Adrenal gland (tissue), 5 donors: ENCODE measurements around the gene AGAP1.

Experiments used
- POLR2A ChIP-seq, 2 donors: fragments of 450-650 bp; IDR thresholded peaks; one replicate each; pipeline ENCODE4 v1.6.1; 2017; ENCODE audit warnings: antibody characterized with exemption in 2 of 2, mild to moderate bottlenecking in 2 of 2, moderate library complexity in 1 of 2
- TF ChIP-seq, protein P1 (sequence below), 6 experiments: fragments of 450-650 bp in 4 of 6; fragments of 200-600 bp in 2 of 6; sonication (generic) in 1 of 6; IDR thresholded peaks; 1 replicate in 5 of 6; 2 replicates in 1 of 6; pipeline versions ENCODE4 v1.5.1 to v1.8.0; 2016 to 2021; ENCODE audit warnings: antibody characterized with exemption in 6 of 6, mild to moderate bottlenecking in 2 of 6, moderate library complexity in 1 of 6
- donor health status: DM: no; HTN: no; CAD: no.

DNA sequence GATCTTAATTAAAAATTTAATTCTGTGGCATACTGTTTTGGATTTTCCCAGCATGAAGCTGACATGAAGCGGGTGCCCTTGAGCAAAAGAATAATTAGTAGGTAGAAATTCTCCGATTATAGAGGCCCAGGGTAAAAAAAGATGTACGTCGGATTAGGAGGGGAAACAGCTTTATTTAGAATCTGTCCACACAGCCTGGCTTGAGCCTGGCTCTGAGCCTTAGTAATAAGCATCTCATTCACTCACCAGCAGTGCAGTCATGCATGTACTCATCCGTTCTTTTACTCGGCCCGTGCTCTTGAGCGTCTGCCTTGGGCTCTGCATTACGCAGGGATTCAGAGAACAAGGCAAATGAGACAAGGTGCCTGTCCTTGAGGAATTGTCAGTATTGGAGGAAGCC lies 219.3 kb downstream of the AGAP1 start:
- no peak for TF ChIP-seq POLR2A (IDR thresholded peaks at IDR 0.05)
- TF ChIP-seq, protein P1, sequence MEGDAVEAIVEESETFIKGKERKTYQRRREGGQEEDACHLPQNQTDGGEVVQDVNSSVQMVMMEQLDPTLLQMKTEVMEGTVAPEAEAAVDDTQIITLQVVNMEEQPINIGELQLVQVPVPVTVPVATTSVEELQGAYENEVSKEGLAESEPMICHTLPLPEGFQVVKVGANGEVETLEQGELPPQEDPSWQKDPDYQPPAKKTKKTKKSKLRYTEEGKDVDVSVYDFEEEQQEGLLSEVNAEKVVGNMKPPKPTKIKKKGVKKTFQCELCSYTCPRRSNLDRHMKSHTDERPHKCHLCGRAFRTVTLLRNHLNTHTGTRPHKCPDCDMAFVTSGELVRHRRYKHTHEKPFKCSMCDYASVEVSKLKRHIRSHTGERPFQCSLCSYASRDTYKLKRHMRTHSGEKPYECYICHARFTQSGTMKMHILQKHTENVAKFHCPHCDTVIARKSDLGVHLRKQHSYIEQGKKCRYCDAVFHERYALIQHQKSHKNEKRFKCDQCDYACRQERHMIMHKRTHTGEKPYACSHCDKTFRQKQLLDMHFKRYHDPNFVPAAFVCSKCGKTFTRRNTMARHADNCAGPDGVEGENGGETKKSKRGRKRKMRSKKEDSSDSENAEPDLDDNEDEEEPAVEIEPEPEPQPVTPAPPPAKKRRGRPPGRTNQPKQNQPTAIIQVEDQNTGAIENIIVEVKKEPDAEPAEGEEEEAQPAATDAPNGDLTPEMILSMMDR (IDR thresholded peaks at IDR 0.05): no peak
